HG02642 (cell line): ENCODE results near the gene SMYD3.

Experiments
- ATAC-seq: cut with Tn5 transposase; IDR thresholded peaks from one replicate; pipeline ENCODE4 v1.9.1; 2021; ENCODE audit warnings: mild to moderate bottlenecking; ENCODE audit not compliant: unreplicated experiment, poor library complexity

Gene SMYD3

DNA sequence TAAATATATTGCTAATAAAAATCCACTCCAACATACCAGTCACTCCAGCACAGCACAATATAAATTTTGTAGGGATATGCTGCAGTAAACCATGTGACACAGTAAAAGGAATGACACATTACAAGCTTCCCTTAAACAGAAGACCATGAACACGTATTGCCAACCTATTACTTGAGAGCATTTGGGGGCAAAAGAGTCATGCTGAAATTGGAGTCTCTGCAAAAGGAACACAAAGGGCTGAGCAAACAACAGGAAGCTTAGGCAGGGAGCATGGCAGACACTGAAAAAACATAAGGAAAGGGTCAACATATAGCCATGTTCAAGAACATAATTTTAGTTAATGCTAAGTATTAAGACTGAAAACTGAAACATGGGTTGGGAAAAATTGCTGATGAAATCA, 214.5 kb downstream of the SMYD3 start:
- no peak for ATAC-seq

DNA sequence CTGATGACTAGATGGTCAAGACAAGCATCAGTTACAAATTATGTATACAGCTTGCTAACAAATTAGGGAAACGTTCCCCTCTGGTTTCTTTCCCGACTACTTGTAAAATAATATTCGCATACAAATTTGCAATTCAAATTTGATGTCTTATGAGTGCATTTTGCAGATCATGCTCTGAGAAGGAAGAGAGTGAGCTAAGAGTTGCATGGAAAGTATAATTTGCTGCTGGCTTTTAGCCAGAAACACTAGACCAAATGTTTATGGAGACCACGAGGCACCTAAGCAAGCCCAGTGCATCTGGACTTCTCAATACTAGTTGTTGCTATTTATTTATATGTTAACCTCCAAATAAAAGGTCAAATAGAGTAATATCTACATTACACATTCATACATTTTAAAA, 216.0 kb downstream of the SMYD3 start:
- ATAC-seq = no peak

DNA sequence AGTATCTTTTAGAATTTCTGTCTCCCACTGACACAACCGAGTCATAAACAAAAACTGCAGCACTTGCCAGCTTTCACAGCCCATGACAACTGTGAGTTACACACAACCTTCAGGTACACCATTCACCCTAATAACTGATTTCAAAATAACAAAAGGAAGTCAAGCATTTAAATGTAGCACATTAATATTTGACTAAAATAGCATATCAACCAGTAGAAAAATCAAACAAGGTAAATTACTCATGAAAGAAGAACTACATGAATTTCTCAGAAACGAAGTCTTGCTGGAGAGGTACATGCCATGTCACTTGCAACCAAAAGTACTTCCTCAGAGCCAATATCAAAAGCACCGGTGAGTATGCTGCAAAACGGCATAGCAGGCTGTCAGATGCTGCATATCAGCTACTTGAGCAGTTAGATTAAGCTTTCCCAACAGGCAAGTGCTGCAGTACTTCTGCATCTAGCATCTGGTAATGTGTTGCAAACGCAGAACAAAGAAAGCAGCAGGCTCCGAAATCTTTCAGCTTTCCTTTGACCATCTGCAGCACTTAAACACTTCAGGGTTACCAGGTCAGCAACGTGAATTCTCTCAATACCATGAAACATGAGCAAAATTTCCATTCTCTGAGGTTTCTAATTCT, 223.2 kb downstream of the SMYD3 start:
- ATAC-seq = no peak

GRCh38 chr1:246281639-246282038, 225.4 kb downstream of the SMYD3 start:
- no peak for ATAC-seq

DNA sequence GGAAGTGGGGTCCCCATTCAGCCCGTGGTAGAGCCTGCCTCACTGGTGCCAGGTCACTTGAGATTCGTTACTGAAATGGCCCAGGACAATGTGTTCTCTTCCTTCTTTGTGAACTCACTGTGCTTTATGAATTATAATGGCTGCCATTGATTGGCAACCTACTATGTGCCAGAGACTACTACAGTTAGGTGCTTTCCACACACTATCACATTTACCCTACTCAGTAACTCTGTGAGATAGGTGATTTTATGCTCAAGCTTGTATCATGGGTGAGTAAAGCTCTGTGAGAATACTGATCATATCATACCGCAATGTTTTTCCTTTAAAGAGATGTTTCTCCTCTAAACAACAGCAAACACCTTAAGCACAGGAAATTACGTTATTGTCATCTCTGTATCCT, 225.9 kb downstream of the SMYD3 start:
- ATAC-seq = no peak

DNA sequence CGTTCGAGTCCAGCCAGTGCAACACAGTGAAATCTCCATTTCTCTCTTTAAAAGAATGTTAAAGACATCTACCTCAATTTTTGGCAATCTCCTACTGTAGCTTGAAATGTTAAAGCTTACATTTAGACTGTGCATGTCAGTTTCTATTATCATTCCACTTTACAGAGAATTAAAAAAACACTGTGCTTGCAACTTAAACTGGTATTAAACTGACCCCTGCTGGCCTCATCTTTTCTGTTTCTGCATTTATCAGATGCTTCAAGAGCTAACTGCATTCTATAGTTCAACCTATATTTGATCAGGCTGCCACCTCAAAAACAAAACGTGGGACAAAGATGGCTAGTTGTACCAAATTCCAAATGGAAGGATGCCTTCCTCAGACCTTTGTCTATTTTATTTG, 226.5 kb downstream of the SMYD3 start:
- no peak for ATAC-seq

- no peak for ATAC-seq
Observed at GRCh38 chr1:246279402-246279801, 227.7 kb downstream of the SMYD3 start.

DNA sequence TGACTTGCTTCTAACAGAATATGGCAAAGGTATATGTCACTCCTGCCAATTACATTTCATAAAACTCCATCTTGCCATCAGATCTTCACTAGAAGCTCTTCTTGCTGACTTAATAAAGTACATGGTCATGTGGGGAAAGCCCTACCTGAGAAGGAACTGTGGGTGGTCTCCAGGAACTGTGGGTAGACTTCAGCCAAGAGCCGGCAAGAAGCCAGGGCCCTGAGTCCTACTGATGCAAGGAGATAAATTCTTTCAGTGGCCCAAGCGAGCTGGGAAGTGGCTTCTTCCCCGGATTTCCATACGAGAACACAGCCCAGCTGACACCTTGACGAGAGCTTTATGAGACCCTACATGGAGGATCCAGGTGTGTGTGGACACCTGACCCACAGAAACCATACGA, 228.7 kb downstream of the SMYD3 start:
- ATAC-seq = no peak

GRCh38 chr1:246275036-246275435, 232.0 kb downstream of the SMYD3 start:
- ATAC-seq = no peak

GRCh38 chr1:246274186-246274585, 232.9 kb downstream of the SMYD3 start:
- ATAC-seq = no peak

- ATAC-seq = no peak
Observed at GRCh38 chr1:246271516-246271915, 235.6 kb downstream of the SMYD3 start.

GRCh38 chr1:246270236-246270635, 236.8 kb downstream of the SMYD3 start:
- peak; percentile 55 for ATAC-seq

GRCh38 chr1:246269466-246269865, 237.6 kb downstream of the SMYD3 start:
- no peak for ATAC-seq

DNA sequence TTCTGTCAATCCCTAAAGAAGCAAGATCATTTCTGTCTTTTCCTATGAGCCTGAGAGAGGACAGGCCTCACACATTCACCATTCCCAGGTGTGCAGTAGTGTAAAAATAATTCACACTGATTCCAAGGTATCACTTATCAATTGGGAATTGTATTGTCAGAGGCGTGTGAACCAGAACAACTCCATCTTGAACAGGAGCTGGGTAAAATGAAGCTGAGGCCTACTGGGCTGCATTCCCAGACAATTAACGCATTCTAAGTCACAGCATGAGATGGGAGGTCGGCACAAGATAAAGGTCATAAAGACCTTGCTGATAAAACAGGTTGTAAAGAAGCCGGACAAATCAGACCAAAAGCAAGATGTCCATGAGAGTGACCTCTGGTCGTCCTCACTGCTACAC, 239.2 kb downstream of the SMYD3 start:
- no peak for ATAC-seq

DNA sequence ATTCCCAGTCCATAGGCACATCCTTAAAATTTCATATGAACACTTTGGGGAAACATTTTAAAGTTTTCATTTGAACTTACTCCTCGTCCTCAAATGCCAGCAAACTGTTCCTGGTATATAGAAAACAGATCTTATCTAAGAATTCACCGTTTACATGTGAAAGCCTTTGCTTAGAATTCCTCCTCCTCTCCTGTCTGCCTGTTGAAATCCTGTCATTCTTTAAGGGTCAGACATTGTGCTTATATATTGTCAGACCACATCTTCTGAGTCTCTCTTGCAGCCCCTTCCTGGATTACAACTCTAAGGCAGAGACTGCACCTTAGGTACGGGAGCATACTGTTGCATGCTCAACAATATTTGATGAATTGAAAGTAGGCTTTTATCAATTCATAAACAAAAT, 239.7 kb downstream of the SMYD3 start:
- ATAC-seq = no peak

- no peak for ATAC-seq
Observed at GRCh38 chr1:246265481-246265880, 241.6 kb downstream of the SMYD3 start.

DNA sequence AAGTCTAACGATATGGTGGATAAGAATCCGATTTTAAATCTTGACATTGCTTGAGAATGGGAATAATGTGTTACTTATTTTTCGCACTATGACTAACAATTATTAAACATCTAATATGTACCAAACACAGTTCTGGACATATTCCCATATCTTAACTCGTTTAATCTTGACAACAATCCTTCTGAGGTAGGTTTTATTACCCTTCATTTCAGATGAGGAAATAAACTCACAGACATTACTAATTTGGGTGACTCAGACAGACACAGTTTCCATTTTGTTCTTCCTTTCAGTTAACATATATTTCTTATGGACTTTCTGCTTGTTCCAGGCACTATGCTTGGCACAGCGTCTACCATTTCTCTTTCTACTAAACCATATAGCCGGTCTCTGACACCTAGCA, 244.8 kb downstream of the SMYD3 start:
- ATAC-seq = no peak

DNA sequence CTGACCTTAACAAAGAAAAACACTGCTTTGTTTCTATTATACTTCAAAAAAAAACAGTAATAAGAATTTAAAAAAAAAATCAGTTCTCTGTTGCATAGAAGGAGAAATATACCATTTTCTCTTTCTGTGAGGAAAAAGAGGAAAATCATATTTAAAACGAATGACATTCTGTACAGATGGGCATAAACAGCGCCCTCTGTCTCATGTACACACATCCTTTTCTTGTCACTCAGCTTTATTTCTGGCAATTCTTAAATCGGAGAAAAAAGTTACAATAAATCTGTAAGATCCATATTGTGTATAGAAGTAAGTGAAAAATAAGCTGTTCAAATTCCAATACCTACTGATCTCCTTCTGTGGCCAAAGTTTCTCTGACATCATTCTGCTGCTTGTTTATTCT, 245.4 kb downstream of the SMYD3 start:
- ATAC-seq = no peak

DNA sequence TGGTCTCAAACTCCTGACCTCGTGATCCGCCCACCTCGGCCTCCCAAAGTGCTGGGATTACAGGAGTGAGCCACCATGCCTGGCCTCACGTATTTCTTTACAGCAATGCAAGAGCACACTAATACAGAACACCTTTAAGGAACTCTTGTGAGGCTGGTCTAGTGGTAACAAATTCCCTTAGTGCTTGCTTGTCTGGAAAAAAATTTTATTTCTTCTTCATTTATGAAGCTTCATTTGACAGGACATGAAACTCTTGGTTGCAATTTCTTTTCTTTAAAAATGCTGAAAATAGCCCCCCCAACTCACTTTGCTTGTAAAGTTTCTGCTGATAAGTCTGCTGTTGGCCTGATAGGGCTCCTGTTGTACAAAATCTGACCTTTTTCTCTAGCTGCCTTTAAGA, 248.8 kb downstream of the SMYD3 start:
- no peak for ATAC-seq

DNA sequence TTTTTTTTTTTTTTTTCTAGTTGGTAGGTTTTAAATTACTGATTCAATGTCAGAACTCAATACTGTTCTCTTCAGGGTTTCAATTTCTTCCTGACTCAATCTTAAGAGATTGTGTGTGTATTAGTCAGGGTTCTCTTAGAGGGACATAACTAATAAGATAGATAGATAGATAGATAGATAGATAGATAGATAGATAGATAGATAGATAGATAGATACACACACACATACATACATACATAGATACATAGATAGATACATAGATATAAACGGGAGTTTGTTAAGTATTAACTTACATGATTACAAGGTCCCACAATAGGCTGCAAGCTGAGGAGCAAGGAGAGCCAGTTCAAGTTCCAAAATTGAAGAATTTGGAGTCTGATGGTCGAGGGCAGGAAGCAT, 251.3 kb downstream of the SMYD3 start:
- no peak for ATAC-seq

DNA sequence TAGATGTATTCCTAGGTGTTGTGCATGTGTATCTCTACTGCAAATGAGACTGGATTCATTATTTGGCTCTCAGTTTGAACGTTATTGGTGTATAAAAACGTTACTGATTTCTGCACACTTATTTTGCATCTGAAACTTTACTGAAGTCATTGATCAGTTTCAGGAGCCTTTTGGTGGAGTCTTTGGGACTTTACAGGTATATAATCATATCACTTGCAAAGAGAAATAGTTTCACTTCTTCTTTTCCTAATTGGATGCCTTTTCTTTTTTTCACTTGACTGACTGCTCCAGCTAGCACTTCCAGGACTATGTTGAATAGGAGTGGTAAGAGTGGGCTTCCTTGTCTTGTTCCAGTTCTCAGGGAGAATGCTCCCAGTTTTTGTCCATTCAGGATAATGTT, 252.2 kb downstream of the SMYD3 start:
- ATAC-seq = no peak

GRCh38 chr1:246246430-246246829, 260.6 kb downstream of the SMYD3 start:
- ATAC-seq = no peak

- no peak for ATAC-seq
Observed at GRCh38 chr1:246245541-246245940, 261.5 kb downstream of the SMYD3 start.
